Activated CD8-positive, alpha-beta memory T cell treated with anti-CD3 and anti-CD28 coated beads, Interleukin-2, amount 50 U/mL, for 24 hours (primary cell): ENCODE measurements around the gene MRTFA.

Experiments
- DNase-seq: peaks from one replicate; pipeline ENCODE4 v3.0.0-alpha.2; 2020; ENCODE audit errors: extremely low read depth

MRTFA gene

DNA sequence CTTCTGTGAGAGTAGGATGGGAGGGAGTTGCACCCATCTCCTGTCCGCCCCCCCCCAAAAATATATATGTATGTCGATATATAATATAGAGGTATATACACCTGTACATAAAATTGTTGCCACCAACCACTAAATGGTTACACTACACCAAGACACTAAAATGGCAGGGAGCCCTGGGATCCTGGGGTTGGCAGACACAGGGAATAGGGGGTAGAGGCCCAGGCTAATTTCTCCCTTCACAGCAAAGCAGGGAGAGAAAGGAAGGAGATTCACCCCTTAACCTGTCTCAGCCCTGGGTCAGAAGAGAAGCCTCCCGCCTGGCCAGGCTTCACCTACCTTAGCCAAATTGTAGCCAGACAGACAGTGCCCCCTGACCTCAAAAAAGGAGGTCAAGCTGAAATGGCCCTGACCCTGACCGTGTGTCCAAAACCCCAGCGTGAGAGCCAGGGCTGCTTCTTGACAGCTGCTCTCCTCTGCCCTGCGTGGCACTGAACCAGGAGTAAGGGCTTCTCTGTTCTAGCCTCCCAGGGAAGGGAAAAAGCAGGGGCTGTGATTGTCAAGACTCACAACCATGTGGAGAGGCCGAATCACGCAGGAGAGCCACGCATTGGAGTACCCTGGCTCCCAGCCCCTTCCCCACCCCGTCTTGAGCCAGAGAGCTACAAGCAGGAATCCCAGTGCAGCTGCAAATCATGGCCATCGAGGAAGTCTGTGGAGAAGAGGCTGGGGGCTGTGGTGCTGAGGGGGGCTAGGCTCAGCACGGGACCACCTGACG, 225.6 kb downstream of the MRTFA start:
- DNase-seq = no peak

GRCh38 chr22:40410272-40410671, 226.2 kb downstream of the MRTFA start:
- no peak for DNase-seq

DNA sequence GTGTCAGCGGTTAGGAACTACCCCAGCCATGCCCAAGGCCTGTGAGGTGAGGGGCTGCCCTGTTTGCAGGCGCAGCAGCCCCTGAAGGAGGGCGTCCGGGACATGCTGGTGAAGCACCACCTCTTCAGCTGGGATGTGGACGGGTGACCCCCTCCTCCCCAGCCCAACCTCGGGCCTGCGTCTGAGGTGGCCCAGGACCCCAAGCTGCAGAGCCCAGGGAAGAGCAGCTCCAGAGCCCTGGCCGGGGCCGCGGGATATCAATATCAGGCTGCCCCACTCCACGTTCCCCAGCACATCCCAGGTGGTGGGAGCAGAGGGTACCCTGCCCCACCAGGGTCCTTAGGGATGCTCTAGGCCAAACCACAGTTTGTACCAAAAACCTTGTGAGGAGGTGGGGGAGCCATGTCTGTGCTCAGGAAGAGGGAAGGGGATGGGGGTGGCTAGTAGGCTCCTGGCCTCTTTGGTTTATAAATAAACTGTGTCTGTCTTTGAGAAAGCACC, 226.9 kb downstream of the MRTFA start:
- DNase-seq = no peak

DNA sequence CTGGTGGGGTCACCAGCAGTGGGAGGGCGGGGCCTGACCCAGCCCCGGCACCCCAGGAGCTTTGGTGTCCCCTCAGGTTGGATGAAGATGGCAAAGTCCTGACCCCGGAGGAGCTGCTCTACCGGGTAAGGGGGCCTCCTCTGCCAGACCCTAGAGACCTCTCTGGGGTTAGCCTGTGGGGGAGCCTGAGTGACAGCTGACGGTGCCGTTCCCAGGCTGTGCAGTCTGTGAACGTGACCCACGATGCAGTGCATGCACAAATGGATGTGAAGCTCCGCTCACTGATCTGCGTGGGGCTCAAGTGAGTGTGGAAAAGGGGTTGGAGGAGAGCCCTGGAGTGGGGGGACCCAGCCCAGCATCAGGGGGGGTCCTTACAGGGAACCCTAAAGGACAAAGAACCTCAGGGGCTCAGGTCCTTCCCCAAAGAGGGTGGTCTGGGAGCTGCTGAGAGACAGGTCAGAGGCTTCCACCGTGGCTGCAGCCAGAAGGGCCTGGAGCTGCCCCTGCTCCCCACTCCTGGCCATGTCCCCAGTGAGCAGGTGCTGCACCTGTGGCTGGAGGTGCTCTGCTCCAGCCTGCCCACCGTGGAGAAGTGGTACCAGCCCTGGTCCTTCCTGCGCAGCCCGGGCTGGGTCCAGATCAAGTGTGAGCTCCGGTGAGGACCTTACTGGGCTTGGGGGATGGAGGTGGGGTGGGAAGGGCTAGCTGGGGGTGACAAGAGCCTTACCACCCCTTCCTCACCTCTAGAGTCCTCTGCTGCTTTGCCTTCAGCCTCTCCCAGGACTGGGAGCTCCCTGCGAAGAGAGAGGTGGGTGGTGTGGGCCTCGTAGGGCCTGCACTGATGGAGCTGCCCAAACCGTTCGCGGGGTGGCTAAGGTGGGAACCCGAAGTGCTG, 227.6 kb downstream of the MRTFA start:
- DNase-seq = no peak

- no peak for DNase-seq
These were observed 228.4 kb downstream of the MRTFA start for GRCh38 chr22:40407831-40408717.

- DNase-seq = no peak
These were observed 229.3 kb downstream of the MRTFA start for GRCh38 chr22:40407021-40407761.

GRCh38 chr22:40406063-40406890, 230.2 kb downstream of the MRTFA start:
- DNase-seq = no peak

GRCh38 chr22:40405178-40406062, 231.1 kb downstream of the MRTFA start:
- DNase-seq = no peak

- no peak for DNase-seq
These were observed 232.0 kb downstream of the MRTFA start for GRCh38 chr22:40404251-40405177.

- DNase-seq = no peak
These were observed 232.9 kb downstream of the MRTFA start for GRCh38 chr22:40403651-40404050.

DNA sequence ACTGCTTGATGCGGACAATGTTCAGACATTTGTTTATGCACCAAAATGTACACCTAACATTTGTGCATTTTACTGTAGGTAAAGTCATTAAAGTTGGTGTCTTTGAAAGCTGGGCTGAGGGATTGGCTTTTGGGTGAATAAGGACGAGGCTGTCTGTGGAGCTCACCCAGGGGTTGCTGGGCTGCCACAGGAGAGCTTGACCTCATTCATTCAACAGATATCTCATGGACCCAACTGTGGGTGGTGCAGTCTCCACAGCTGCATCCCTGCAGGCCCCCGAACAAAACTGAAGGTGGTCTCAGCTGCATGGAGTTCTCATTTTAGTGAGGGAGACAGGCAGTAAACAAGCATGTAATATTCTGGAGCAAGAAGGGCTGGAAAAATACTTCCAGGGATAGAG, 233.4 kb downstream of the MRTFA start:
- DNase-seq = no peak

- no peak for DNase-seq
These were observed 234.5 kb downstream of the MRTFA start for GRCh38 chr22:40401981-40402406.

GRCh38 chr22:40401532-40401931, 235.0 kb downstream of the MRTFA start:
- no peak for DNase-seq

DNA sequence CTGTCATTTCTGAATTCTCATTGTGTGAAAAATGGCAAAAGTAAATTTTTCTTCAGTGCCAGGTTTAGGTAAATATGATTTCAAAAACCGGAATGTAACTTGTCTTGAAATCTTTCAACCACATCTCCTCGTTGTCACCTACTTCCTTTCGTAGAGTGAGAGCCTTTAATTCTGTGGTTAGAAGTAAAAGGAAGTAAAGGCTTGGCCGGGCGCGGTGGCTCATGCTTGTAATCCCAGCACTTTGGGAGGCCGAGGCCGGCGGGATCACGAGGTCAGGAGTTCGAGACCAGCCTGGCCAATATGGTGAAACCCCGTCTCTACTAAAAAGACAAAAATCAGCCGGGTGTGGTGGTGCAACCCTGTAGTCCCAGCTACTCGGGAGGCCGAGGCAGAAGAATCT, 236.4 kb downstream of the MRTFA start:
- no peak for DNase-seq

DNA sequence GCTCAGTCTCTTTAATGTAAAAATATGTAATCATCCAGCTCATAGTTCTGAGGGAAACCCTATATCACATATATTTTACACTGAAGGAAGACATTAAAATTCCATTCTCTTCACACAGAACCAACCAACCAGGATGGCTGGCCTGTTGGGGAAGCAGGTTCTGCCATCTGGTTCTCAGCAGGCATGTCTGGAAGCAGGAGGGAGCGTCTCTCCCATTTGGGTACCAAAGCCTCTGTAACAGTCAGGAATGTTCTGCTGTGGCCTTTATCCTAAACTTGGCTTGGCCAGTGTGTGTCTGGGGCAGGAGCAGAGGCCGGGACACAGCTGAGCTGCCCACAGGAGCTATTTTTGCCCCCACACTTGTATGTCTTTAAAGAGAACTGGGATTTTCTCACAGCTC, 236.9 kb downstream of the MRTFA start:
- no peak for DNase-seq

GRCh38 chr22:40397396-40397795, 239.1 kb downstream of the MRTFA start:
- no peak for DNase-seq

DNA sequence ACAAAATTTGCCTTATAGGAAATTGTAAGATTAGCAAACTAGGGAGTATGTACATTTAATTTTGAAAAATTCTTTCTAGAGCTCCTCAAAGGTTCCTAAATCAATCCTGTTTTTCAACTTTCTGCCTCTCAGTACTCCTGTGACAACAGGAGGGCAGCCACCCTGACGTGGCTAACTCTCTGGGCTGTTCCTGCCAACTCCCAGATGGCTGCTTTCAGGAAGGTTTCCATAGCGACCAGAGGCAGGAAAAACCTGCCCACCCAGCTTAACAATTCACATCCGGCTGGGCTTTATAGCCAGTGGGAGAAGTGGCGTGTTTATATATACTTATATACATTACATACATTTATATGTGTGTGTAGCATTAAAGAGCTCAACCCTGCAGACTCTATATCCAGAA, 239.6 kb downstream of the MRTFA start:
- DNase-seq = no peak

- no peak for DNase-seq
These were observed 240.9 kb downstream of the MRTFA start for GRCh38 chr22:40395607-40396006.
